WTC11 (cell line): Measurements from ENCODE around the gene CBX5. TPM values are rescaled to one million over a fixed set of nuclear protein-coding genes. Genes with fewer than 3 reads are reported as not detected.

Source experiments
- ATAC-seq: fragments of 200-7000 bp; cut with Tn5 transposase; 2 replicates; pipeline ENCODE4 v1.10.0; 2021; ENCODE audit warnings: mild to moderate bottlenecking, moderate library complexity
- CTCF ChIA-PET: fragments of 300-600 bp; sonication (Branson Sonifier 250); formaldehyde crosslinking; loops from one replicate; lab custom pipeline; 2021; ENCODE audit warnings: antibody characterized with exemption; lab: Charles Lee
- POLR2A ChIA-PET: fragments of 350-600 bp; sonication (Branson Sonifier 250); formaldehyde crosslinking; loops from one replicate; lab custom pipeline; 2021; ENCODE audit warnings: antibody characterized with exemption; lab: Charles Lee
- DNase-seq: peaks from one replicate; pipeline ENCODE4 v3.0.0; 2021; ENCODE audit warnings: low spot score
- H3K27ac Mint-ChIP-seq: 2 replicates; pipeline ENCODE4 v1.8.0; 2021; ENCODE audit warnings: mixed read lengths
- H3K27me3 Mint-ChIP-seq: 2 replicates; pipeline ENCODE4 v1.8.0; 2021; ENCODE audit warnings: low read depth, mild to moderate bottlenecking, moderate library complexity, mixed read lengths
- H3K36me3 Mint-ChIP-seq: 2 replicates; pipeline ENCODE4 v1.8.0; 2021; ENCODE audit warnings: mixed read lengths
- H3K4me1 Mint-ChIP-seq: 2 replicates; pipeline ENCODE4 v1.8.0; 2022; ENCODE audit warnings: mixed read lengths
- H3K4me3 Mint-ChIP-seq: 2 replicates; pipeline ENCODE4 v1.8.0; 2021; ENCODE audit warnings: mild to moderate bottlenecking, moderate library complexity, mixed read lengths
- H3K9me3 Mint-ChIP-seq: 2 replicates; pipeline ENCODE4 v1.8.0; 2021; ENCODE audit warnings: mixed read lengths
- AR ChIP-seq: fragments of 250-450 bp; sonication (Bioruptor Pico); IDR thresholded peaks from 2 replicates; pipeline ENCODE4 v1.9.0; 2021; ENCODE audit warnings: mild to moderate bottlenecking
- CDX4 ChIP-seq: fragments of 250-450 bp; sonication (Bioruptor Pico); IDR thresholded peaks from 2 replicates; pipeline ENCODE4 v1.9.0; 2021; ENCODE audit warnings: moderate library complexity, mild to moderate bottlenecking, inconsistent platforms, borderline replicate concordance
- CREM ChIP-seq: sonication (generic); formaldehyde crosslinking; IDR thresholded peaks from 2 replicates; pipeline ENCODE4 v1.8.1; 2022; ENCODE audit warnings: mild to moderate bottlenecking, missing genetic modification reagents, moderate library complexity
- E2F5 ChIP-seq: sonication (generic); formaldehyde crosslinking; IDR thresholded peaks from 2 replicates; pipeline ENCODE4 v1.8.1; 2022; ENCODE audit warnings: mild to moderate bottlenecking, moderate library complexity, missing genetic modification reagents
- ERG ChIP-seq: fragments of 250-450 bp; sonication (Bioruptor Pico); IDR thresholded peaks from 2 replicates; pipeline ENCODE4 v1.8.0; 2021; ENCODE audit warnings: mild to moderate bottlenecking
- ESRRA ChIP-seq: sonication (generic); formaldehyde crosslinking; IDR thresholded peaks from 2 replicates; pipeline ENCODE4 v1.8.1; 2022; ENCODE audit warnings: mild to moderate bottlenecking, missing genetic modification reagents, borderline replicate concordance
- FOXK1 ChIP-seq: sonication (generic); formaldehyde crosslinking; IDR thresholded peaks from 2 replicates; pipeline ENCODE4 v1.8.0; 2022; ENCODE audit warnings: mild to moderate bottlenecking, moderate library complexity, missing genetic modification reagents
- FOXP4 ChIP-seq: sonication (generic); formaldehyde crosslinking; IDR thresholded peaks from 2 replicates; pipeline ENCODE4 v1.8.0; 2022; ENCODE audit warnings: mild to moderate bottlenecking, missing genetic modification reagents
- JUN ChIP-seq: sonication (generic); formaldehyde crosslinking; IDR thresholded peaks from 2 replicates; pipeline ENCODE4 v1.8.0; 2023; ENCODE audit warnings: mild to moderate bottlenecking, missing genetic modification reagents
- NFYB ChIP-seq: sonication (generic); formaldehyde crosslinking; conservative IDR thresholded peaks from 2 replicates; pipeline ENCODE4 v1.8.0; 2022; ENCODE audit warnings: low read depth, missing genetic modification reagents
- NR2C2 ChIP-seq: sonication (generic); formaldehyde crosslinking; IDR thresholded peaks from 2 replicates; pipeline ENCODE4 v1.8.0; 2022; ENCODE audit warnings: mild to moderate bottlenecking, missing genetic modification reagents
- NR3C1 ChIP-seq: sonication (generic); formaldehyde crosslinking; conservative IDR thresholded peaks from 2 replicates; pipeline ENCODE4 v1.8.1; 2023; ENCODE audit warnings: low read depth, mild to moderate bottlenecking, missing genetic modification reagents
- RELA ChIP-seq: sonication (generic); formaldehyde crosslinking; IDR thresholded peaks from 2 replicates; pipeline ENCODE4 v1.8.1; 2022; ENCODE audit warnings: missing genetic modification reagents, mild to moderate bottlenecking, borderline replicate concordance
- SMAD4 ChIP-seq: sonication (generic); formaldehyde crosslinking; IDR thresholded peaks from 2 replicates; pipeline ENCODE4 v1.8.0; 2022; ENCODE audit warnings: mild to moderate bottlenecking, missing genetic modification reagents
- SP1 ChIP-seq: sonication (generic); formaldehyde crosslinking; conservative IDR thresholded peaks from 2 replicates; pipeline ENCODE4 v1.8.1; 2022; ENCODE audit warnings: missing genetic modification reagents
- STAT6 ChIP-seq: sonication (generic); formaldehyde crosslinking; conservative IDR thresholded peaks from 2 replicates; pipeline ENCODE4 v1.8.1; 2023; ENCODE audit warnings: mild to moderate bottlenecking, low read depth, missing genetic modification reagents, moderate library complexity
- ZNF121 ChIP-seq: sonication (generic); formaldehyde crosslinking; IDR thresholded peaks from 2 replicates; pipeline ENCODE4 v1.8.0; 2023; ENCODE audit warnings: missing genetic modification reagents
- ZNF281 ChIP-seq: sonication (generic); formaldehyde crosslinking; IDR thresholded peaks from 2 replicates; pipeline ENCODE4 v1.8.0; 2023; ENCODE audit warnings: mild to moderate bottlenecking, missing genetic modification reagents
- ZNF532 ChIP-seq: fragments of 250-450 bp; sonication (Bioruptor Pico); IDR thresholded peaks from 2 replicates; pipeline ENCODE4 v1.9.0; 2021; ENCODE audit warnings: mild to moderate bottlenecking, borderline replicate concordance
- total RNA-seq: library from RNA; stranded (reverse); gene quantifications from 3 replicates; pipeline ENCODE4 v1.2.3, GENCODE V29; 2021

Gene CBX5
- total RNA-seq, 1 experiment from 2014 or later, result 182 TPM

GRCh38 chr12:54273981-54274380 lies 5.9 kb downstream of the CBX5 start (continued):
- TF ChIP-seq ZNF532 (no peak), ERG (CRISPR knock-in tag) (no peak), E2F5 (CRISPR knock-in tag) (no peak), NR3C1 (no peak), ESRRA (CRISPR knock-in tag) (no peak), FOXP4 (no peak), NR2C2 (CRISPR knock-in tag) (no peak), RELA (CRISPR knock-in tag) (no peak), JUN (CRISPR knock-in tag) (no peak)

GRCh38 chr12:54272214-54272613 lies 7.7 kb downstream of the CBX5 start:
- DNase-seq (no peak), ATAC-seq (no peak)
- Mint-ChIP-seq H3K4me1 (peaks cover 11% of the 10 kb centered on the region), H3K36me3 (peaks cover 26% of the 10 kb centered on the region), H3K4me3 (no peak overlapping the region), H3K27me3 (no peaks in the 10 kb centered on the region), H3K9me3 (no peaks in the 10 kb centered on the region), H3K27ac (peak overlapping the region; percentile 88)
- POLR2A ChIA-PET, result interaction anchor here (0.5 kb wide), 1 partner anchor 18 kb away, joined by 6 read pairs; no protein-coding TSS in a partner anchor
- CTCF ChIA-PET, result interaction anchor here (0.6 to 2.6 kb wide), 3 partner anchors 19 to 123 kb away, joined by 3 to 9 read pairs (median 4); no protein-coding TSS in a partner anchor
- TF ChIP-seq SMAD4 (CRISPR knock-in tag), result no peak
- no peak for TF ChIP-seq AR (CRISPR knock-in tag)
- TF ChIP-seq SP1 (CRISPR knock-in tag), result no peak
- TF ChIP-seq FOXK1 (CRISPR knock-in tag), result no peak
- no peak for TF ChIP-seq STAT6 (CRISPR knock-in tag)
- TF ChIP-seq ZNF281 (CRISPR knock-in tag), result no peak
- no peak for TF ChIP-seq CDX4
- no peak for TF ChIP-seq NFYB (CRISPR knock-in tag)
- no peak for TF ChIP-seq CREM (CRISPR knock-in tag)
- TF ChIP-seq ZNF121 (CRISPR knock-in tag), result no peak
